ENCODE measurements around the gene PKP4.
"Not testable (repeated sequence)": the region's sequence is repeated elsewhere in the genome, so short reads cannot be mapped to it uniquely, and the experiment has no call there.

The PKP4 gene

DNA sequence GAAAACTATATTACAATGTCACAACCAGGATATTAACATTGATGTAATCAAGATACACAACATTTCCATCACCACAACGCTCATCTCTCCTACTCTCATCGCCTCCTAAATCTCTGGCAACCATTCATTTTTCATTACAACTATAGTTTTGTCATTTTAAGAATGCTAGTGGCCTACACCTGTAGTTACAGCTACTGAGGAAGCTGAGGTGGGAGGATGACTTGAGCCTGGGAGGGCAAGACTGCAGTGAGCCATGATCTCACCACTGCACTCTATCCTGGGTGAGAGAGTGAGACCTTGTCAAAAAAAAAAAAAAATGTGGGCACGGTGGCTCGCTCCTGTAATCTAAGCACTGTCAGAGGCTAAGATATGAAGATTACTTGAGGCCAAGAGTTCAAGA lies 10.5 kb downstream of the PKP4 start:
- no peak for DNase-seq

DNA sequence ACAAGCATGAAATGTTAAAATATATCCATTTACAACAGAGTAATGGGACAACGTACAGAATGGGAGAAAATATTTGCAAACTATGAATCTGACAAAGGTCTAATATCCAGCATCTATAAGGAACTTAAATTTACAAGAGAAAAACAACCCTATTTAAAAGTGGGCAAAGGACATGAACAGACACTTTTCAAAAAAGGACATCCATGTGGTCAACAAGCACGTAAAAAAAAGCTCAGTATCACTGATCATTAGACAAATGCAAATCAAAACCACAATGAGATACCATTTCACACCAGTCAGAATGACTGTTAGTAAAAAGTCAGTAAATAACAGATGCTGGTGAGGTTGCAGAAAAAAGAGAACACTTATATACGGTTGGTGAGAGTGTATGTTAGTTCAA lies 16.1 kb downstream of the PKP4 start:
- not testable (repeated sequence) for DNase-seq

DNA sequence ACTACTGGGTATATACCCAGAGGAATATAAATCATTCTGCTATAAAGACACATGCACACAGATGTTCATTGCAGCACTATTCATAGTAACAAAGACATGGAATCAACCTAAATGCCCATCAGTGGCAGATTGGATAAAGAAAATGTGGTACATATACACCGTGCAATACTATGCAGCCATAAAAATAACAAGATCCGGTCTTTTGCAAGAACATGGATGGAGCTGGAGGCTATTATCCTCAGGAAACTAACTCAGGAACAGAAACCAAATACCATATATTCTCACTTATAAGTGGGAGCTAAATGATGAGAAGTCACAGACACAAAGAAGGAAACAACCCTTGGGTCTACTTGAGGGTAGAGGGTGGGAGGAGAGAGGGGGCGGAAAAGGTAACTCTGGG lies 16.5 kb downstream of the PKP4 start:
- not testable (repeated sequence) for DNase-seq

DNA sequence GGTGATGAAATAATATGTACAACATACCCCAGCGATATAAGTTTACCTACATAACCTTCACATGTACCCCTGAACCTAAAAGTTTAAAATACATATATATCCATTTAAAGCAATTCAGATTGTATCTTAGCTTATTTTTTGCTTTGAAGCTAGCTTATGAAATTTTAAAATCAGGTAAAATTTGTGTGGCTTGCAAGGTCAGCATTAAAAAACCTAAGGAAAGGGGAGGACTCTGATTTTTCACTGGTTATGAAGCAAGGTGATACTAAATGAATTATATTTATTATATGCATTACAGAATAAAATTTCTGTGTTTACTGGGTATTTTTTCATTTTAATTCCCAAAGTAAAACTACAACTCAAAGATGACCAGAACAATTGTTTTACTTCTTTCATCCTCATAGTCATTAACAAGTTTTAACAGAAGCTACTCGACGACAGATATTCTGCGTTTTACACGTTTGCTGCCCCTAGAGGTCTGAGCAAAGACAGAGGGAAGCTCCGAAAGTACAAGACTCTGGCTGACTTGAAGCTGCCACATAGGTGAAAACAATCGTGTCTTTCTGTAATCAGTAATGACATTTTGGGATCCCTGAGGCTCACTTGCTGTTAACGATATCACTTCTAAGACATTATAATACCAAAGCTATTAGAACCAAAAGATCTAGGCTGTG lies 17.1 kb downstream of the PKP4 start:
- no peak for DNase-seq

DNA sequence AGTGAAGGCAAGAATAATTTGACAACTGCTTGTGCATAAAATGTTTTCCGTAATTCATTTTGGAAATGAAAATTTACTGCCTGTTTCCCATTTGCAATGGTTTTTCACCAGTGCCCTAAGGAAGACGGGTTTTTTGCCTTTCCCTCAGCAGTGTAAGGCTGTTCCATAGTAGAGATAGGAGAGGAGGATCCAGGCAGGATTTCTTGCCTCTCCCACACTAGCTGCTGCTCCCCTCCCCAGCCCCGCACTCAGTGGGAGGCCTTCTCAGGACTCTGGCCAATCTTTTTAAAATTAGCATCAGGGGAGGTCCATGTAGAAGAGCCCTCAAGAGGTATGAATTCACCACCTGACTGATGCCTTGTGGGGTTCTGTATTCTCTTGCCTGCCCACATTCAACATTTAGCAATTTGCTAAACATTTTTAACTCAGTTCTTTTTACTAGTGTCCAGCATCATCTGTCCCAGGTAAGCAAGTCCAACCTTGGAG lies 17.8 kb downstream of the PKP4 start:
- not testable (repeated sequence) for DNase-seq

DNA sequence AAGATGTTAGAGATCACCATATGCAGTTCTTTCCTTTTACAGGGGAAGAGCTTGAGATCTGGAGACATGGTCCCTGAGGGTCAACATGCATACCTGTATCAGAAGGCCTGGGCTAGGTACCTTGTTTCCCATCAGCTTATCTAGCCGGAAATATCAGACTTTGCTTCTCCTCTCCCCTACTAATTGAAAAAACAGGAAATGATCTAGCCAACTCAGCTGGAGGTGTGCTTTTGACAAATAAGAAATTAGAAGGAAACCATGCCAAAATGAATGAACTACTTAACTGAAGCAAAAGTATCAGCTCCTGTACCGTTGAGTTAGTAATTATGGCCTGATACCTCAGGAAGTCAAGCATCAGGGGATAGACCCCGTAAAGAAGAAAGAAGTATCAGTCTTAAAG lies 20.4 kb downstream of the PKP4 start:
- no peak for DNase-seq

DNA sequence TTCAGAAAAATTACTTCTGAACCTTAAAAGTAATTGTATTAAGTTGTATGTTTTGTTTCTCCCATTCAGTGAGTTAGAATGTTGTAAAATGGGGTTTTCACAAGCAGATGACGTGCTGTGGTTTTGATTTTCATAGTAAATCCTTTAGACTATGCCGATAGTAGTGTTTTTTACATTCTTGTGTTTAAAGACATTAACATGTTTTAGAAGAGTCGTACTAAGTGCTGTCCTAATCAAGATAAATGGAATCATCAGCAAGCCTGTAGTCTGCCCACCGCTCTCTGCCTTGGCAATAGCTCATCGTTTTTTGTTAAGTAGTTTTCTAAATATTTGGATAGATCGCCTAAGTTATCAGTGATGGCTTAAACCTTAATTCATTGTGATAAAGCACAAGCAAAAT lies 21.5 kb downstream of the PKP4 start:
- no peak for DNase-seq

DNA sequence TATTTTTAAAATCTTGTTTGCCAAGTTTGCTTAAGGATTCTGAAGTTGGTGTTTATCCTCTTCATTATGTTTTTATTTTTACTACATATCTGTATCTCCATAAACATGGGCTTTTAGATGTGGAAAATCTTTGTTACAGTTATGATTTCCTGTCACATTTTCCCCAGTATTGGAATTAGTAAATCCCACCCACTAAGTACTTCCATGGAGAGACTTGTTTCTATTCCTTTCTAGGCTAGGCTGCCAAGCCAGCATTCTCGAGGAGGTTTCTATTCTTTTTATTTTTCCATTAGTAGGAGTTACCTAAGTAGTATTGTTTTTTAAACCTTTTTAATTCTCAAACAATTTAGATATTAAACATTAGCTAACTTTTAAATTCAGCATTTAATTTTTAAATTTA lies 22.1 kb downstream of the PKP4 start:
- DNase-seq: no peak

DNA sequence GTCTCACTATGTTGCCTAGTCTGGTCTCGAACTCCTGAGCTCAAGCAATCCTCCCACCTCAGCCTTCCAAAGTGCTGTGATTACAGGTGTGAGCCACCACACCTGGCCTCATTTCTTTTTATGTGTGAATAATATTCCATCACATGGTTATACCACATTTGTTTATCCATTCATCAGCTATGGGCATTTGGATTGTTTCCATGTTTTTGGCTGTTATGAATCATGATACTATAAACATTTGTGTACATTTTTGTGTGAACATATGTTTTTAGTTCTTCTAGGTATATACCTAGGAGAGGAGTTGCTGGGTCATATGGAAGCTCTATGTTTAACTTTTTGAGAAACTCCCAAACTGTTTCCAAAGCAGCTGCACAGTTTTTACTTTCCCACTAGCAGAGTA lies 24.4 kb downstream of the PKP4 start:
- DNase-seq: no peak

DNA sequence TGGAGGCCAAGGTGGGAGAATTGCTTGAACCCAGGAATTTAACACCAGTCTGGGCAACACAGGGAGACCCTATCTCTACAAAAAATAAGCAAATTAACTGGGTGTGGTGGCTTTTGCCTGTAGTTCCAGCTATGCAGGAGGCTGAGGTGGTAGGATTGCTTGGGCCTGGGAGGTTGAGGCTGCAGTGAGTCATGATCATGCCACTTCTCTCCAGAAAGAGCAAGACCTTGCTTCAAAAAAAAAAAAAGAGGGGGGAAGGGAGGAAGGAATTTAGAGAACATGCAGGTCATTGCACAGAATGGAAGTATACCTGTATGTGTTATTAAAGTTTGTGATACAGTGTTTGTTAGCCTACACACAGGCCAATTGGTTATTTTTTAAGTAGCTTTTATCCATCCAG lies 25.8 kb downstream of the PKP4 start:
- DNase-seq: no peak

DNA sequence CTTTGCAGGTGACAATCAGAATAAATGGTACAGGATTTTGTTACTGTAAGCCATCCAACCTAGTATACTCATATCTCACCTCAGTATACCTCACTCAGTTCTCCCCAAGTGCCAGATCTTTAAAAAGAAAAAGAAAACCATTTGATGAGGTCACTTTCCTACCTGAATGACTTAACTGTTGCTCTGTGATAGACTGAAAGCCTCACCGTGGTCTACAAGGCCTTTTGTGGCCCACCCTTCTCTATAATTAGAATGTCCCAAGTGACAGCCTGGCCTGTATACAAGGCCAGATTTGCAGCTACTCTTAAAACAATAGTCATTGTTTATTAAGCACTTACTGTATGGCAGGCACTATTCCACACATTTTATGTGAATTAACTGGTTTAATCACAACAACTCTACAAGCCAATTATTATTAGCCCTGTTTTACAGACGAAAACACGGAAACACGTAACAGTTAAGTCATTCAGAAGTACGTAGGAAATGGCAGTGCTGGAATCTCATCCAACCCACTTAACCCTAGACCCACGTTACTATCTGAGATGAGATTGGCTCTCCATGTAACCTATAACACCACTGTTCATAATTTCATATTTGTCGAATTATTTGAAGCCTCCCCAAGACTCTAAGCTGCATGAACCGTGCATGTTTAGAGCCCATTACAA lies 28.3 kb downstream of the PKP4 start:
- no peak for DNase-seq

DNA sequence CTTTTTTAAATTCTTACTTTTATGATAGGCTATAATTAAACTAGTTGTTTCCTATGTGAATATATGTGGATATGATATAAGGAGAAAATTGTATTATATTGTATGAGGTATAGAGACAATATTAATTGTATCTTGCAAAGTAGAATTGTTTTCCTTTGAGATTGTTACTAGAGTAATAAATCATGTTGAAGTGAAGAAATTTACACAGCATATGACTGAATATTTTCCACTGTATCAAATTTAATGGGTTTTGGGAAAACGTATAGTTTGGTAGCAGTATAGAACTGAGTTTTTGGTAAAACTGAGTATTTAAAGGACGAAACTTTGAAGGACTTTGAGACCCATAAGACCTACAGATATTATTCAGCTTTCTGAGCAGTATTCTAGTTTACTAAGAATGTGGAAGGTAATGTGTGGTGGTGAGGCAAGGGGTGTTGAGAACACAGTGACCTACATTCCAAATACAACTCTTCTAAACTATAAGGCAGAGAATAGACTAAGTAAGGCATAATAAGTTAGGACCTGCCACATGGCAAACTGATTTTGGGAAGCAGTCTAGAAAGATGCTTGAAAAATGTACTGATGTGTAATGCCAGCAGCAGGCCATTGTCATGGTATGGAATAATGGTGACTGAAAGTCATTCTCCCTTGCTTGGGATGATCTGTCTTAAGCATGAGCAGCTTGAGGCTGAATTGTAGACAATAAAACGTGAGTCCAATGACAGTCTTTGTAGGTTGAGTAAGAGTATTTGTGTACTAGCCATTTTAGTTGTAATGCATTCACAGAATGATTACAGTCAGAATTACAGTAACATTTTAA lies 29.6 kb downstream of the PKP4 start:
- DNase-seq: no peak

DNA sequence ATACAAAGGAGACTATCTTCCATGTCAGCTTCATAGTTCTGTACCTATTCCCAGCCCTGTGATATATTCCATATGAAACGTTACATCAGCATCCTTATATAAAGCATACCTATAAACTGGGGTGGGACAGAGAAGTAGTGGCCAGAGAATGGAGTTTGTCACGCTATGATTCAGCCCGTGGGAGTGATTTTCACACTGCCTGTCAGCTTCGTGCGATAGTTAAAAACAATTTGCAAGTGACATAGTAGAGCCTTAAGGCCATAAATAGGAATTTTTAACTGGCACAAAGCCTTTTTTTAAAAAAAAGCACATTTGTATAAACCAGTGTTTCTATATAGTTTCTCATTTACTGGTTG lies 30.2 kb downstream of the PKP4 start:
- no peak for DNase-seq

DNA sequence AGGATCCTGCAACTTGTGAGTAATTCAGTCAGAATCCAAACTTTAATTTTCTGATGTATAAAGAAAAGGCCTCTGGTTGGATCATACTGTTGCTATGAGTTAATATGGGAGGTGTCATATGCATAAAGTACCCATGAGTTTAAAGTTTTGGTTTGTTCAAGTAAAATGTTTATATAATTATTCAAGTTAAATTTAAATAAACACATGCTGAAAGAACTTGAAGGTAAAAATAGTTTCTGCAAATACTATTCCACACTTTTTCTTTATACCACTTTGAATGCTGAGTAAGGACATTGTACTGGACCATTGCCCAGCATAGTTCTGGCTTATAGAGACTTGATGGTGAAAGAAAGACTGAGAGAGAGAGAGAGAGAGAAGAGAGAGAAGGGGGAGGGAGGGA lies 30.7 kb downstream of the PKP4 start:
- DNase-seq: no peak

DNA sequence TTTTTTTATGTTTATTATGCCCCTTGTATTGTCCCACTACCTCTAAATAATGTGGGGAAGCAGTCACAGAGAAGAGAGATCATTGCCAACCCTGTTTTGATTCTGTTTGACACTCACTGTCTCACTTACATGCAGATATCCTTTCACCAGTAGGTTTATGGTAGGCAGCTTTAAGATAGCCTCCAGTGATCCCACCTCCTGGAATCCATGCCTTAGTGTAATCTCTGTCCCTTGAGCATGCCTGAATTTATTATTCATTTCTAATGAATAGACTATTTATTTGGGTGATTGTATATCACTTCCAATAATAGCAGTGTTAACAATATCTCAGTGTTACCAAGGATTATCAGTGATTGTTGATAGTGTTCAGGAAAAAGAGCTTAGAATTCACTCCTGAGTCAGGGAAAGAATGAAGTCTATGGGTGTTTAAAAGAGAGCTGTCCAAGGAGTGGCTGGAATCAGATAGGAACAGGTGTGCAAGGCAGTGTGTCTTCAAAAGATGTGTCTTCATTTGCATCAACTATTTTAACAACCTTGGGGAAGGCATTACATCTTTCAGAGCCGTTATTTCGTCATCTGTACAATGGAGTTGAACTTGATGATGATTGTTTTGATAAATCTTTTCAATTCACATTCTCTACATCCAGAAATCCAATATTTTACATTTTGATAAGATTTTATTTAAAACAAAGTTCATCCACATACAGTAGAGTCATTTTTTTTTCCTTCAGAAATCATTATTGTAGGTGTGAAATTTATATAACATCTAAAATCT lies 31.9 kb downstream of the PKP4 start:
- no peak for DNase-seq

DNA sequence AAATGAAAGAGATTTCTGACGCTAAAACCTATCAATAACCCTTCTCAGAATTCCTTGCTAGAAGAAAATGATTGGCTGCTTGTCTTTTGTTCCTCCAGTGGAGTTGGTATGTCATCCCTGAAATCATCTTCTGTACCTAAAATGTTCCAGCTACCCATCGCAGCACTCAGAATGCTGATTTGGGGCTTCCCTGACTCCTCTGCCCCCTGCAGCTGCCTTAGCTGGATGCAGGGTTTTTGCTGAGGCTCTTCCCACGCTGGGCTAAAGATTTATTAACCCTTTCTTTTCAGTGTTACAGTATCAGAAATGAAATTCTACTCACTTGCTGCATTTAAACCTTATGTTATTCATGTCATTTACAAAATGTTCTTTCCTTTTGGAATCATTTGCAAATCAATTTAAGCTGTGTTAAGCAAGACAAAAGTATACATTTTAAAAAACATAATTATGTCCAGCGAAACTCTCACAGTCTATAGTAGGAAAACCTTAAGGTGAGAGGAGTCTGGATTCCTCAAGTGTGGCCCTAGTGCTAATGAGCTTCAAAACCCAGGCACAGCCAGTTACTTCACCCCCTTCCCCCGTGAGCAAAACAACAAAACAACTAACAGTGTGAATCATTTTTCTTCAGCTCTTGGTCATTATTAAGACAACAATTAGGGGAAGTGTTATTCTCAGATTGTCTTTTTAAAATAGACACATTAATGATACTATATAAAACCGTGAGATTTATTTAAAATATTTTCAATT lies 32.8 kb downstream of the PKP4 start:
- DNase-seq: no peak

DNA sequence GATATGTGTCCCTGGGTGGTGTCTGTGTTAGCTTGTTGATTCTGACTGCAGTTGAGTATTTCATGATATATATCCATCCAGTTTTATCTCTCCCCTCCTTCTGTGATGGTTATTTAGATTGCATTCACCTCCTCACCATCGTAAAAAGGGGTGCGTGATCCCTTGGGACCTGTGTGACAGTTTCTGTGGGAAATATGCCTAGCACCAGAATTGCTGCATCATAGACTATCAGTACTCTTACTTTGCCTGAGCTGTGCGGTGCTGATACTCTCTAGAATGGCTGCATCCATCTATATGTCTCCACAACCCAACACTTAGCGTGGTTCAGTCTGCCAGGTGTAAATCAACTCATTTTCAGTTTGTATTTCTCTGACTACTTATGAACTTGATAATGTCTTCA lies 34.3 kb downstream of the PKP4 start:
- DNase-seq: no peak

DNA sequence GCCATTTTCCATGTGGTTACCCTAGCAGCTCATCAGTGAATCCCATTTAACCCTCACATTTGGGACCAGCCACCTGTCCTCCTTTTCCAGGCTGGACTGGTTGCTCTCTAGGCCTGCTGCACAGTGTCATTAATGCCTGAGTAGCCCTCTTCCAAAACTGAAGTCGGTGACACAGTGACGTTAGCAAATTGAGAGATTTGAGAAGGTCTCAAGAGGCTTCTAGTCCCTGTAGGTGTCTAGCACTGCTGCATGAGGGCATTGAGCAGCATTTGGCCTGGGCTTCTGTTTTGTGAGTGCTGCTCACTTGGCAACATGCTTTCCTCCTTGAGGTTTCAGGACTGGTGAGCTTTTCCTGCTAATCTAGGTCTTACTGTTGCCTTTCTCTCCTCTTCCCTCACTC lies 36.7 kb downstream of the PKP4 start:
- DNase-seq: no peak

DNA sequence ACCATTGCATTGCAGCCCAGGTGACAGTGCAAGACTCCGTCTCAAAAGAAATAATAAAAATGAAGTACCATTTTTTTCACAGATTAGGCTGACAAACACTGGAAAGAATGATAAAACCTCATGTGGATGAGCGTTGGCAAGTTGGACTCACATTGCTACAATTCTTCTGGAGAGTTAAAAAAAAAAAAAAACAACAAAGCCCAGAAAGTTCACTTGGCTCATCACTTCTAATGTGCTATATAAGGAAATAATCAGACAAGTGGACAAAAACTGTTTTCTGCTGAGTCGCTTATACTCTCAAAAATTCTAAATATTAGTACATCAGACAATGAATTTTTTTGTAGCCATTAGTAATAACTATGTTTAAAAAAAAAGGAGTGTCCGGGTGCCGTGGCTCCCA lies 38.4 kb downstream of the PKP4 start:
- DNase-seq: no peak

DNA sequence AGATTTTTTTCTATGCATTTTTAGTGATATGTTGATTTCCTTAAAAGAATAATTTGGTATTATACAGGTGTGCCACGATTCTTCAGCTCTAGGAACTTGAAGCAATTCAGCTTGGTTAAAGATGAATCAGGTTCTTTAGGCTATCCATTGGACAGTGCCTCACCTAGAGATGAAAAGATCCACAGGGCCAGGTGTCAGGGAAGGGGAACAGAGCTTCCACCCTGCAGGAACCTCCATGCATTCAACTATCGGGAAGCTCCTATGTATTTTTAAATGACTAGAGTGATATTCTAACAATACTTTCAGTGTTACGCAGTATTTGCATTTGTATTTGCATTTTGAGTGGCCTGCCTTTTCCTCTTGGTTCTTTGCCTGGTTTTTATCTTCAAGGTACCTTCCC lies 40.2 kb downstream of the PKP4 start:
- no peak for DNase-seq

DNA sequence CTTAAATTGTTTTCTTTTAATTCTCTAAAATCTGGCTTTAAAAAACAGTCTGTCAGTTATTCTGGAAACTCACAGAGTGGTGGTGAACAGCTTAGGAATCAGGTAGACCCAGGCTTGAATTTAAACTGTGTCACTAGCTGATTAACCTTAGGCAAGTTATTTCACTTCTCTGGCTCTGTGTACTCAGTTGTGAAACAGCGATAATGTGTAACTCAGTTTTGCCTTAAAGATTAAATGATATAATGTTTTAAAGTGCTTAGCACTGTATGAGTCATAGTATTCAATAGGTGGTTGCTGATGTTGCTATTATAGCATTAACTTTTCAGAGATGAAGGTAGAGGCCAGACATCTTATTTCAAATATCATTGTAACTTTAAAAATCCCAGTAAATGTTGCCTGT lies 40.7 kb downstream of the PKP4 start:
- DNase-seq: no peak

DNA sequence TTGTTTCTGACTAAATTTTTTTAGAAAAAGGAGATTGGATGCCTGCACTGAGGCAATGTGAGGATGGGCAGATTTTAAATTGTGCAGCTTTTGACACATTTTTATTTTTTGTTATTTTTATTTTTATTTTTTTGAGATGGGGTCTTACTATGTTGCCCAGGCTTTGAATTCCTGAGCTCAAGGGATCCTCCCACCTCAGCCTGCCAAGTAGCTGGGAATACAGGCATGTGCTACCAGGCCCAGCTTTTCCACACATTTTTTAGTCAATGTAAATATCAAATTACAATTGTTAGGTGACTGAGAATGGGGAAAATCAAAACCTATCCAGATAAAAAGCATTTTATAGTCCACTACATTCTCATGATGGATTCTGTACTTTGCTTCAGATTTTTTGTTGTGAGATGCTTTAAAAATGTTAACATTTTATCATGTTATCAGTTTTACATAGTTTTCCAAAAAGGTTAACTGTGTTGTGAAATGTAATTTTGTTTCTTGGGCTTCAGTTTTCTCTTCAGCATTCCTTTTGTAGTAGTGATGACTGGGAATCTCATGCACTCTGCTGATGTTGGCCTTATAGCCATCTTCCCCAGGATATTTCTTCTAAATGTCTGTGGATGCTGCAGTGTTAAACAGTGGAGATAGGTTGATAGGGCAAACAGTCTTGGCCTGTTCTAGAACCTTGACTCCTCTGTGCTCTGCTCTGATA lies 41.4 kb downstream of the PKP4 start:
- DNase-seq: no peak

Data from NCI-H187 treated with DMSO at 0.1 percent for 48 hours (cell line).